ENCODE results near the gene ORC3. TPM values are rescaled to one million over a fixed set of nuclear protein-coding genes. Genes with fewer than 3 reads are reported as not detected.

Gene ORC3
- 6.3 TPM for total RNA-seq

- DNase-seq (ENCODE audit: low spot score) (peak; percentile 98), ATAC-seq (peak; percentile 100)
Measured at GRCh38 chr6:87589693-87590416, at the start of gene ORC3, which contains the start of gene RARS2. Gene ORC3 (plus strand): TSS chr6:87590135. CDS start chr6:87590169, 34 bp downstream. Gene RARS2 (minus strand): TSS chr6:87589987. CDS start chr6:87589957, 30 bp downstream.

- no peak for DNase-seq (ENCODE audit: low spot score)
- ATAC-seq = peak; percentile 52
Measured at GRCh38 chr6:87540539-87540938, 49.4 kb upstream of the ORC3 start.

GRCh38 chr6:87541041-87541440 lies 48.9 kb upstream of the ORC3 start:
- ATAC-seq (no peak), DNase-seq (ENCODE audit: low spot score) (no peak)

- no peak for ATAC-seq
- DNase-seq (ENCODE audit: low spot score) = no peak
Measured at GRCh38 chr6:87541744-87542143, 48.2 kb upstream of the ORC3 start.

- DNase-seq (ENCODE audit: low spot score) (no peak), ATAC-seq (no peak)
Measured at GRCh38 chr6:87543696-87544473, 46.0 kb upstream of the ORC3 start.

GRCh38 chr6:87544474-87544735 lies 45.5 kb upstream of the ORC3 start:
- ATAC-seq (no peak), DNase-seq (ENCODE audit: low spot score) (no peak)

- DNase-seq (ENCODE audit: low spot score) (no peak), ATAC-seq (no peak)
Measured at GRCh38 chr6:87551799-87552198, 38.1 kb upstream of the ORC3 start.

GRCh38 chr6:87553159-87553765 lies 36.7 kb upstream of the ORC3 start:
- ATAC-seq = peak; percentile 75
- no peak for DNase-seq (ENCODE audit: low spot score)

- DNase-seq (ENCODE audit: low spot score) (no peak), ATAC-seq (no peak)
Measured at GRCh38 chr6:87555506-87555905, 34.4 kb upstream of the ORC3 start.

GRCh38 chr6:87558446-87558845 lies 31.5 kb upstream of the ORC3 start:
- DNase-seq (ENCODE audit: low spot score) (no peak), ATAC-seq (no peak)

- ATAC-seq = no peak
- no peak for DNase-seq (ENCODE audit: low spot score)
Measured at GRCh38 chr6:87561017-87561416, 28.9 kb upstream of the ORC3 start.

GRCh38 chr6:87572021-87572420 lies 17.9 kb upstream of the ORC3 start:
- ATAC-seq (no peak), DNase-seq (ENCODE audit: low spot score) (no peak)

GRCh38 chr6:87572883-87573282 lies 17.1 kb upstream of the ORC3 start:
- ATAC-seq = no peak
- no peak for DNase-seq (ENCODE audit: low spot score)

- ATAC-seq = no peak
Measured at GRCh38 chr6:87573307-87574024, 16.5 kb upstream of the ORC3 start.

GRCh38 chr6:87574237-87574804 lies 15.6 kb upstream of the ORC3 start:
- peak; percentile 80 for ATAC-seq

More at GRCh38 chr6:87573307-87574024, 16.5 kb upstream of the ORC3 start:
- no peak for DNase-seq (ENCODE audit: low spot score)

GRCh38 chr6:87575423-87575822 lies 14.5 kb upstream of the ORC3 start:
- DNase-seq (ENCODE audit: low spot score) (no peak), ATAC-seq (no peak)

More at GRCh38 chr6:87574237-87574804, 15.6 kb upstream of the ORC3 start:
- DNase-seq (ENCODE audit: low spot score) = no peak

GRCh38 chr6:87583822-87584221 lies 6.1 kb upstream of the ORC3 start:
- ATAC-seq (no peak), DNase-seq (ENCODE audit: low spot score) (no peak)

- ATAC-seq (no peak), DNase-seq (ENCODE audit: low spot score) (no peak)
Measured at GRCh38 chr6:87586371-87587077, 3.4 kb upstream of the ORC3 start.

- DNase-seq (ENCODE audit: low spot score) = no peak
Measured at GRCh38 chr6:87588756-87589407, 1.1 kb upstream of the ORC3 start.

GRCh38 chr6:87590417-87590880 lies 514 bp downstream of the ORC3 start:
- no peak for ATAC-seq
- DNase-seq (ENCODE audit: low spot score) = no peak

More at GRCh38 chr6:87588756-87589407, 1.1 kb upstream of the ORC3 start:
- no peak for ATAC-seq
